ENCODE results near the gene GNRHR. TPM values are rescaled to one million over a fixed set of nuclear protein-coding genes. Genes with fewer than 3 reads are reported as not detected.

GNRHR gene
- total and polyA plus RNA-seq, 2 of the 4 experiments (the other 2 are of a cell fraction): not detected

GRCh38 chr4:67796810-67797209 is 42.6 kb upstream of the GNRHR start:
- no peak overlapping the region for H2AK5ac ChIP-seq (ENCODE audit: low read depth, low read length)
- H3K79me1 ChIP-seq (ENCODE audit: low read depth in 1 of 2, low read length in 2 of 2): no peaks in the 10 kb centered on the region
- no peaks in the 10 kb centered on the region for H3K9me3 ChIP-seq (ENCODE audit: control insufficient read depth, insufficient read depth, low read length)
- H2BK120ac ChIP-seq (ENCODE audit: low read depth, low read length): no peak overlapping the region
- H3K4me3 ChIP-seq (ENCODE audit: insufficient read depth, low read depth, low read length): no peak overlapping the region
- in situ Hi-C loops (cut with MboI; ENCODE audit: low sequenced_read_pairs) (no loop called here), dilution Hi-C loops (cut with HindIII; ENCODE audit: low sequenced_read_pairs, unreplicated experiment) (no loop called here), intact Hi-C loops (cut with micrococcal nuclease) (no loop called here)
- H3K4ac ChIP-seq (ENCODE audit: low read depth, low read length): no peak overlapping the region
- no peak for DNase-seq
- POLR2A ChIA-PET (ENCODE audit: unreplicated experiment): no interaction called here
- H4K8ac ChIP-seq (ENCODE audit: low read depth in 2 of 2, low read length in 2 of 2): no peak overlapping the region
- H3K36me3 ChIP-seq (ENCODE audit: control insufficient read depth, insufficient read depth, low read length): no peaks in the 10 kb centered on the region
- no peak overlapping the region for H2BK5ac ChIP-seq (ENCODE audit: low read depth, low read length, poor library complexity, severe bottlenecking)
- H2AK9ac ChIP-seq (replicated peaks; ENCODE audit: low read depth, low read length, poor library complexity): no peak overlapping the region
- no peak for ATAC-seq (ENCODE audit: low read depth)
- H4K5ac ChIP-seq (ENCODE audit: low read depth, low read length): no peak overlapping the region
- no peak overlapping the region for H3K4me2 ChIP-seq (ENCODE audit: low read depth, low read length)
- no peak overlapping the region for H3K14ac ChIP-seq (replicated peaks; ENCODE audit: low read depth, low read length)
- H3K18ac ChIP-seq (ENCODE audit: low read depth, low read length): no peak overlapping the region
- no peaks in the 10 kb centered on the region for H3K4me1 ChIP-seq (ENCODE audit: control insufficient read depth, insufficient read depth, low read length)
- H2BK15ac ChIP-seq (ENCODE audit: low read depth, low read length): no peak overlapping the region
- no peaks in the 10 kb centered on the region for H3K9me1 ChIP-seq (ENCODE audit: insufficient read depth, low read length)
- no peak overlapping the region for H3K9ac ChIP-seq (ENCODE audit: low read depth, low read length)
- CTCF ChIA-PET: no interaction called here
- H4K20me1 ChIP-seq (ENCODE audit: insufficient read depth, low read length): no peaks in the 10 kb centered on the region
- no peak overlapping the region for H3K27ac ChIP-seq (ENCODE audit: insufficient read depth, low read length)
- H3K27me3 ChIP-seq (ENCODE audit: control insufficient read depth, insufficient read depth, low read length): no peaks in the 10 kb centered on the region
- H3K23ac ChIP-seq (ENCODE audit: low read depth, low read length): no peak overlapping the region
- H3K56ac ChIP-seq (ENCODE audit: extremely low read depth, insufficient read depth, low read length): no peak overlapping the region
- no peak overlapping the region for H2BK20ac ChIP-seq (ENCODE audit: low read depth, low read length)
- TF ChIP-seq ELK1 (IDR thresholded peaks at IDR 0.05; ENCODE audit: borderline replicate concordance, low read depth, low read length) (no peak), BHLHE40 (IDR thresholded peaks at IDR 0.05; ENCODE audit: low read depth, low read length) (no peak)
- no peak overlapping the region for H2AFZ ChIP-seq (replicated peaks; ENCODE audit: low read length, poor library complexity)
- no TSS peak for BruUV-seq (replicated peaks)
- H4K91ac ChIP-seq (ENCODE audit: insufficient read depth, low read depth, low read length): no peak overlapping the region

All from IMR-90 (cell line).